Activated CD4-positive, alpha-beta T cell treated with anti-CD3 and anti-CD28 coated beads, Interleukin-2, amount 50 U/mL, for 24 hours (primary cell): ENCODE data around the gene POU2F3.

Source experiments
- DNase-seq, 2 donors: peaks; one replicate each; pipeline ENCODE4 v3.0.0-alpha.2; 2020; ENCODE audit warnings: low read depth in 1 of 2, low spot score in 1 of 2

Gene POU2F3

GRCh38 chr11:120239713-120240640 is at the start of gene POU2F3:
Gene POU2F3, plus strand, starts transcription at chr11:120240140. Its CDS starts 204 bp downstream, at chr11:120240344.
- no peak for DNase-seq

GRCh38 chr11:120191058-120191457 is 48.9 kb upstream of the POU2F3 start:
- no peak for DNase-seq

GRCh38 chr11:120192831-120193625 is 46.9 kb upstream of the POU2F3 start:
- no peak for DNase-seq

- DNase-seq = no peak
Observed at GRCh38 chr11:120194166-120194565, 45.8 kb upstream of the POU2F3 start.

- DNase-seq = no peak
Observed at GRCh38 chr11:120195601-120196320, 44.2 kb upstream of the POU2F3 start.

- no peak for DNase-seq
Observed at GRCh38 chr11:120196826-120197225, 43.1 kb upstream of the POU2F3 start.

- no peak for DNase-seq
Observed at GRCh38 chr11:120197251-120197891, 42.6 kb upstream of the POU2F3 start.

GRCh38 chr11:120197977-120198376 is 42.0 kb upstream of the POU2F3 start:
- no peak for DNase-seq

- no peak for DNase-seq
Observed at GRCh38 chr11:120198403-120198786, 41.5 kb upstream of the POU2F3 start.

- DNase-seq = no peak
Observed at GRCh38 chr11:120198787-120199469, 41.0 kb upstream of the POU2F3 start.

- DNase-seq = no peak
Observed at GRCh38 chr11:120199613-120200012, 40.3 kb upstream of the POU2F3 start.

GRCh38 chr11:120200677-120201076 is 39.3 kb upstream of the POU2F3 start:
- no peak for DNase-seq

GRCh38 chr11:120201653-120202052 is 38.3 kb upstream of the POU2F3 start:
- DNase-seq = no peak

- no peak for DNase-seq
Observed at GRCh38 chr11:120203626-120204025, 36.3 kb upstream of the POU2F3 start.

- DNase-seq = no peak
Observed at GRCh38 chr11:120205596-120206161, 34.3 kb upstream of the POU2F3 start.

- no peak for DNase-seq
Observed at GRCh38 chr11:120207512-120207911, 32.4 kb upstream of the POU2F3 start.

- DNase-seq = no peak
Observed at GRCh38 chr11:120208001-120208441, 31.9 kb upstream of the POU2F3 start.

- no peak for DNase-seq
Observed at GRCh38 chr11:120208777-120209176, 31.2 kb upstream of the POU2F3 start.

GRCh38 chr11:120209746-120210625 is 30.0 kb upstream of the POU2F3 start:
- DNase-seq = no peak
